ENCODE data around the gene FBXL19.

FBXL19 gene

GRCh38 chr16:30876867-30877266 lies 46.5 kb upstream of the FBXL19 start:
- H3K4me1 ChIP-seq (ENCODE audit: control insufficient read depth, low read depth, low read length), result peaks cover 7% of the 10 kb centered on the region
- H2BK15ac ChIP-seq (replicated peaks; ENCODE audit: low read depth), result no peak overlapping the region
- H3K18ac ChIP-seq (ENCODE audit: low read length), result no peak overlapping the region
- peak overlapping the region; percentile 17 for H3K4me2 ChIP-seq (ENCODE audit: low read length)
- H3K27ac ChIP-seq (ENCODE audit: low read depth, low read length), result peak overlapping the region; percentile 47
- peak overlapping the region; percentile 73 for H2AK5ac ChIP-seq (ENCODE audit: low read length)
- DNase-seq, result peak; percentile 59
- no CpG with 5 or more reads among the region's 5 CpGs for WGBS (ENCODE audit: extremely low coverage, insufficient coverage, low lambda C conversion rate)
- peak overlapping the region; percentile 31 for H2BK5ac ChIP-seq (ENCODE audit: low read length)
- H2BK120ac ChIP-seq (ENCODE audit: low read depth, low read length), result no peak overlapping the region
- peak overlapping the region; percentile 99 for H3K9ac ChIP-seq (ENCODE audit: low read length)
- peaks cover 4% of the 10 kb centered on the region for H3K79me1 ChIP-seq (ENCODE audit: low read length)
- H3K27me3 ChIP-seq (ENCODE audit: insufficient read depth, low read length, poor library complexity), result no peaks in the 10 kb centered on the region
- H3K56ac ChIP-seq (ENCODE audit: low read length), result peak overlapping the region; percentile 94
- no peak overlapping the region for H4K5ac ChIP-seq (ENCODE audit: low read length)
- peaks cover 3% of the 10 kb centered on the region for H3K36me3 ChIP-seq (ENCODE audit: control insufficient read depth, insufficient read depth, low read length)
- H3K23ac ChIP-seq (ENCODE audit: low read length), result no peak overlapping the region
- no peak overlapping the region for H4K8ac ChIP-seq (ENCODE audit: low read depth, low read length)
- H3K79me2 ChIP-seq (ENCODE audit: control insufficient read depth, insufficient read depth, low read length), result no peaks in the 10 kb centered on the region
- no peak overlapping the region for H3K4me3 ChIP-seq (ENCODE audit: low read length)
- H3K4ac ChIP-seq (ENCODE audit: low read depth, low read length), result no peak overlapping the region

GRCh38 chr16:30882429-30883310 lies 40.7 kb upstream of the FBXL19 start:
- no CpG with 5 or more reads among the region's 4 CpGs for WGBS (ENCODE audit: extremely low coverage, insufficient coverage, low lambda C conversion rate)

GRCh38 chr16:30884760-30885159 lies 38.6 kb upstream of the FBXL19 start:
- H3K79me1 ChIP-seq (ENCODE audit: low read length), result no peaks in the 10 kb centered on the region
- H3K23ac ChIP-seq (ENCODE audit: low read length), result no peak overlapping the region
- H3K27me3 ChIP-seq (ENCODE audit: insufficient read depth, low read length, poor library complexity), result no peaks in the 10 kb centered on the region
- DNase-seq, result no peak
- H3K4me3 ChIP-seq (ENCODE audit: low read length), result no peak overlapping the region
- no peak overlapping the region for H2BK15ac ChIP-seq (replicated peaks; ENCODE audit: low read depth)
- no peaks in the 10 kb centered on the region for H3K4me1 ChIP-seq (ENCODE audit: control insufficient read depth, low read depth, low read length)
- no peak overlapping the region for H3K18ac ChIP-seq (ENCODE audit: low read length)
- WGBS (ENCODE audit: extremely low coverage, insufficient coverage, low lambda C conversion rate), result no CpG with 5 or more reads among the region's 3 CpGs
- no peak overlapping the region for H3K27ac ChIP-seq (ENCODE audit: low read depth, low read length)
- H4K8ac ChIP-seq (ENCODE audit: low read depth, low read length), result no peak overlapping the region
- no peak overlapping the region for H3K56ac ChIP-seq (ENCODE audit: low read length)
- peaks cover 5% of the 10 kb centered on the region for H3K36me3 ChIP-seq (ENCODE audit: control insufficient read depth, insufficient read depth, low read length)
- no peak overlapping the region for H2AK5ac ChIP-seq (ENCODE audit: low read length)
- H2BK120ac ChIP-seq (ENCODE audit: low read depth, low read length), result no peak overlapping the region
- H2BK5ac ChIP-seq (ENCODE audit: low read length), result no peak overlapping the region
- no peaks in the 10 kb centered on the region for H3K79me2 ChIP-seq (ENCODE audit: control insufficient read depth, insufficient read depth, low read length)
- H3K4me2 ChIP-seq (ENCODE audit: low read length), result no peak overlapping the region
- H3K4ac ChIP-seq (ENCODE audit: low read depth, low read length), result no peak overlapping the region
- H3K9ac ChIP-seq (ENCODE audit: low read length), result no peak overlapping the region
- H4K5ac ChIP-seq (ENCODE audit: low read length), result no peak overlapping the region

More at GRCh38 chr16:30882429-30883310, 40.7 kb upstream of the FBXL19 start:
- H2BK120ac ChIP-seq (ENCODE audit: low read depth, low read length), result no peak overlapping the region
- no peak overlapping the region for H3K23ac ChIP-seq (ENCODE audit: low read length)
- H3K79me2 ChIP-seq (ENCODE audit: control insufficient read depth, insufficient read depth, low read length), result no peaks in the 10 kb centered on the region
- no peak overlapping the region for H3K9ac ChIP-seq (ENCODE audit: low read length)
- H3K4ac ChIP-seq (ENCODE audit: low read depth, low read length), result no peak overlapping the region
- H4K8ac ChIP-seq (ENCODE audit: low read depth, low read length), result no peak overlapping the region
- no peaks in the 10 kb centered on the region for H3K4me1 ChIP-seq (ENCODE audit: control insufficient read depth, low read depth, low read length)
- H3K18ac ChIP-seq (ENCODE audit: low read length), result no peak overlapping the region
- no peak overlapping the region for H2BK5ac ChIP-seq (ENCODE audit: low read length)
- no peak for DNase-seq
- no peak overlapping the region for H3K27ac ChIP-seq (ENCODE audit: low read depth, low read length)
- no peak overlapping the region for H2BK15ac ChIP-seq (replicated peaks; ENCODE audit: low read depth)
- no peak overlapping the region for H4K5ac ChIP-seq (ENCODE audit: low read length)
- no peak overlapping the region for H3K56ac ChIP-seq (ENCODE audit: low read length)
- H3K36me3 ChIP-seq (ENCODE audit: control insufficient read depth, insufficient read depth, low read length), result peaks cover 3% of the 10 kb centered on the region
- H3K4me3 ChIP-seq (ENCODE audit: low read length), result no peak overlapping the region
- no peaks in the 10 kb centered on the region for H3K79me1 ChIP-seq (ENCODE audit: low read length)
- H3K27me3 ChIP-seq (ENCODE audit: insufficient read depth, low read length, poor library complexity), result no peaks in the 10 kb centered on the region
- H3K4me2 ChIP-seq (ENCODE audit: low read length), result no peak overlapping the region
- no peak overlapping the region for H2AK5ac ChIP-seq (ENCODE audit: low read length)

GRCh38 chr16:30885196-30885595 lies 38.2 kb upstream of the FBXL19 start:
- Histone ChIP-seq H3K79me1 (ENCODE audit: low read length) (no peaks in the 10 kb centered on the region), H3K27me3 (ENCODE audit: insufficient read depth, low read length, poor library complexity) (no peaks in the 10 kb centered on the region), H3K18ac (ENCODE audit: low read length) (no peak overlapping the region), H4K5ac (ENCODE audit: low read length) (no peak overlapping the region), H2BK15ac (replicated peaks; ENCODE audit: low read depth) (no peak overlapping the region), H3K4me2 (ENCODE audit: low read length) (no peak overlapping the region), H3K4me1 (ENCODE audit: control insufficient read depth, low read depth, low read length) (no peaks in the 10 kb centered on the region), H2BK5ac (ENCODE audit: low read length) (no peak overlapping the region), H3K36me3 (ENCODE audit: control insufficient read depth, insufficient read depth, low read length) (peaks cover 5% of the 10 kb centered on the region), H4K8ac (ENCODE audit: low read depth, low read length) (no peak overlapping the region), H2AK5ac (ENCODE audit: low read length) (no peak overlapping the region), H3K23ac (ENCODE audit: low read length) (no peak overlapping the region), H2BK120ac (ENCODE audit: low read depth, low read length) (no peak overlapping the region), H3K4me3 (ENCODE audit: low read length) (no peak overlapping the region), H3K9ac (ENCODE audit: low read length) (no peak overlapping the region), H3K4ac (ENCODE audit: low read depth, low read length) (no peak overlapping the region), H3K27ac (ENCODE audit: low read depth, low read length) (no peak overlapping the region), H3K56ac (ENCODE audit: low read length) (no peak overlapping the region), H3K79me2 (ENCODE audit: control insufficient read depth, insufficient read depth, low read length) (no peaks in the 10 kb centered on the region)
- no CpG with 5 or more reads among the region's 9 CpGs for WGBS (ENCODE audit: extremely low coverage, insufficient coverage, low lambda C conversion rate)
- DNase-seq, result no peak

- H3K27ac ChIP-seq (ENCODE audit: low read depth, low read length), result no peak overlapping the region
- H2BK5ac ChIP-seq (ENCODE audit: low read length), result no peak overlapping the region
- H4K8ac ChIP-seq (ENCODE audit: low read depth, low read length), result no peak overlapping the region
- H3K4me2 ChIP-seq (ENCODE audit: low read length), result no peak overlapping the region
- peaks cover 5% of the 10 kb centered on the region for H3K36me3 ChIP-seq (ENCODE audit: control insufficient read depth, insufficient read depth, low read length)
- no peak overlapping the region for H2BK15ac ChIP-seq (replicated peaks; ENCODE audit: low read depth)
- no peaks in the 10 kb centered on the region for H3K79me1 ChIP-seq (ENCODE audit: low read length)
- no peak overlapping the region for H2AK5ac ChIP-seq (ENCODE audit: low read length)
- H3K4me1 ChIP-seq (ENCODE audit: control insufficient read depth, low read depth, low read length), result no peaks in the 10 kb centered on the region
- H3K56ac ChIP-seq (ENCODE audit: low read length), result no peak overlapping the region
- no peak overlapping the region for H3K4me3 ChIP-seq (ENCODE audit: low read length)
- H4K5ac ChIP-seq (ENCODE audit: low read length), result no peak overlapping the region
- no peak overlapping the region for H3K9ac ChIP-seq (ENCODE audit: low read length)
- DNase-seq, result no peak
- H3K18ac ChIP-seq (ENCODE audit: low read length), result no peak overlapping the region
- no peaks in the 10 kb centered on the region for H3K79me2 ChIP-seq (ENCODE audit: control insufficient read depth, insufficient read depth, low read length)
- WGBS (ENCODE audit: extremely low coverage, insufficient coverage, low lambda C conversion rate), result no CpG with 5 or more reads among the region's 1 CpG
- H3K4ac ChIP-seq (ENCODE audit: low read depth, low read length), result no peak overlapping the region
- H3K23ac ChIP-seq (ENCODE audit: low read length), result no peak overlapping the region
- no peak overlapping the region for H2BK120ac ChIP-seq (ENCODE audit: low read depth, low read length)
- H3K27me3 ChIP-seq (ENCODE audit: insufficient read depth, low read length, poor library complexity), result no peaks in the 10 kb centered on the region
Observed at GRCh38 chr16:30886145-30886544, 37.2 kb upstream of the FBXL19 start.

All from mesendoderm (in vitro differentiated cells).